ENCODE results near the gene ADGRL3. TPM values are rescaled to one million over a fixed set of nuclear protein-coding genes. Genes with fewer than 3 reads are reported as not detected.
"Not testable (repeated sequence)": the region's sequence is repeated elsewhere in the genome, so short reads cannot be mapped to it uniquely, and the experiment has no call there.

ADGRL3 gene
- total and polyA plus RNA-seq, 2 donors (not counting 1 experiment from before 2014, with no cell fraction given), result not detected

DNA sequence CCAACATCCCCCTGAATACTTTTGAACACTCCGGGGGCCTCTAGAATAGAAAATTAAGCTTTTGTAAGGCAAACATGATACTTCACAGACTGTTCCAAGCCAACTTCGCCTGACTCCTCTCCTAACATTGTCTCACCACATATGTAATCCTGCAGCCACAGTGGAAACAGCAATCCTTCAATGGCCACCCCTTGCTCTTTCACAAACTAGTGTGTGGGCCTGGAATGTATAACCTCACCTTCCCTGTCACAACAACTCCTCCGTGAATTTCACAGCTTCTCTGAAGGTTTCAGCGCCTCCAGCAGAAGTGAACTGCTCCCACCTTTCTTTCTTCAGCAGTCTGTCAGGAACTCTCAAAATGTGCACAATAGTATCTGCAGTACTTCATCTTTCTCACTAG, 185.1 kb downstream of the ADGRL3 start:
- POLR2A ChIA-PET, result no interaction called here
- peaks cover 2% of the 10 kb centered on the region for H3K9me3 Mint-ChIP-seq (ENCODE audit: insufficient read depth)
- no peak overlapping the region for H3K27ac ChIP-seq (ENCODE audit: low read length in 2 of 2)
- no peak overlapping the region for H3K4me3 ChIP-seq (ENCODE audit: control extremely low read depth in 1 of 5, extremely low read depth in 1 of 5, insufficient read depth in 1 of 5, low read depth in 2 of 5, low read length in 4 of 5)
- H3K36me3 ChIP-seq (replicated peaks in 1 of 2; ENCODE audit: control extremely low read depth in 1 of 2, control insufficient read depth in 1 of 2, extremely low read depth in 1 of 2, insufficient read depth in 2 of 2, low read length in 1 of 2), result no peaks in the 10 kb centered on the region
- no peak overlapping the region for H3K9ac ChIP-seq (ENCODE audit: low read length)
- no peak overlapping the region for H3K4me3 Mint-ChIP-seq
- ATAC-seq (ENCODE audit: low read depth), result no peak
- no peaks in the 10 kb centered on the region for H3K27me3 ChIP-seq (replicated peaks in 1 of 4; ENCODE audit: control extremely low read depth in 1 of 4, control insufficient read depth in 3 of 4, insufficient read depth in 4 of 4, low read length in 3 of 4)
- no peak overlapping the region for H2AFZ ChIP-seq (ENCODE audit: insufficient read depth, low read depth, low read length, poor library complexity, severe bottlenecking)
- H3K9me3 ChIP-seq (ENCODE audit: control extremely low read depth in 1 of 3, control insufficient read depth in 2 of 3, insufficient read depth in 1 of 3, low read length in 2 of 3), result no peaks in the 10 kb centered on the region
- intact Hi-C loops (cut with micrococcal nuclease), result no loop called here
- CTCF ChIA-PET, result no interaction called here
- no peaks in the 10 kb centered on the region for H3K4me1 Mint-ChIP-seq
- no peaks in the 10 kb centered on the region for H3K27me3 Mint-ChIP-seq
- no peaks in the 10 kb centered on the region for H3K79me2 ChIP-seq (ENCODE audit: control insufficient read depth, insufficient read depth, low read length)
- no peaks in the 10 kb centered on the region for H4K20me1 ChIP-seq (ENCODE audit: control insufficient read depth, insufficient read depth, low read length, poor library complexity, severe bottlenecking)
- no peak overlapping the region for H3K27ac Mint-ChIP-seq
- H3K4me2 ChIP-seq (replicated peaks; ENCODE audit: low read depth, low read length, poor library complexity, severe bottlenecking), result no peak overlapping the region
- H3K4me1 ChIP-seq (ENCODE audit: control insufficient read depth in 2 of 2, insufficient read depth in 2 of 2, low read length in 2 of 2), result no peaks in the 10 kb centered on the region
- 92% methylated on average over 3 of the region's 4 CpGs for WGBS (ENCODE audit: insufficient coverage)
- no peak for DNase-seq
- TF ChIP-seq EZH2 (IDR thresholded peaks at IDR 0.05; ENCODE audit: borderline replicate concordance, insufficient read depth, low read depth, low read length, poor library complexity, severe bottlenecking), result no peak
- TF ChIP-seq, protein P1, sequence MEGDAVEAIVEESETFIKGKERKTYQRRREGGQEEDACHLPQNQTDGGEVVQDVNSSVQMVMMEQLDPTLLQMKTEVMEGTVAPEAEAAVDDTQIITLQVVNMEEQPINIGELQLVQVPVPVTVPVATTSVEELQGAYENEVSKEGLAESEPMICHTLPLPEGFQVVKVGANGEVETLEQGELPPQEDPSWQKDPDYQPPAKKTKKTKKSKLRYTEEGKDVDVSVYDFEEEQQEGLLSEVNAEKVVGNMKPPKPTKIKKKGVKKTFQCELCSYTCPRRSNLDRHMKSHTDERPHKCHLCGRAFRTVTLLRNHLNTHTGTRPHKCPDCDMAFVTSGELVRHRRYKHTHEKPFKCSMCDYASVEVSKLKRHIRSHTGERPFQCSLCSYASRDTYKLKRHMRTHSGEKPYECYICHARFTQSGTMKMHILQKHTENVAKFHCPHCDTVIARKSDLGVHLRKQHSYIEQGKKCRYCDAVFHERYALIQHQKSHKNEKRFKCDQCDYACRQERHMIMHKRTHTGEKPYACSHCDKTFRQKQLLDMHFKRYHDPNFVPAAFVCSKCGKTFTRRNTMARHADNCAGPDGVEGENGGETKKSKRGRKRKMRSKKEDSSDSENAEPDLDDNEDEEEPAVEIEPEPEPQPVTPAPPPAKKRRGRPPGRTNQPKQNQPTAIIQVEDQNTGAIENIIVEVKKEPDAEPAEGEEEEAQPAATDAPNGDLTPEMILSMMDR (IDR thresholded peaks at IDR 0.05), result no peak

- H3K36me3 ChIP-seq (replicated peaks in 1 of 2; ENCODE audit: control extremely low read depth in 1 of 2, control insufficient read depth in 1 of 2, extremely low read depth in 1 of 2, insufficient read depth in 2 of 2, low read length in 1 of 2); DNase-seq; POLR2A ChIA-PET; H3K27me3 ChIP-seq (replicated peaks in 1 of 4; ENCODE audit: control extremely low read depth in 1 of 4, control insufficient read depth in 3 of 4, insufficient read depth in 4 of 4, low read length in 3 of 4); H3K4me2 ChIP-seq (replicated peaks; ENCODE audit: low read depth, low read length, poor library complexity, severe bottlenecking); H3K4me3 Mint-ChIP-seq; CTCF ChIA-PET; H3K27ac ChIP-seq (ENCODE audit: low read length in 2 of 2); H4K20me1 ChIP-seq (ENCODE audit: control insufficient read depth, insufficient read depth, low read length, poor library complexity, severe bottlenecking); H2AFZ ChIP-seq (ENCODE audit: insufficient read depth, low read depth, low read length, poor library complexity, severe bottlenecking); H3K9ac ChIP-seq (ENCODE audit: low read length); H3K27ac Mint-ChIP-seq; H3K9me3 ChIP-seq (ENCODE audit: control extremely low read depth in 1 of 3, control insufficient read depth in 2 of 3, insufficient read depth in 1 of 3, low read length in 2 of 3); H3K4me1 Mint-ChIP-seq; intact Hi-C loops (cut with micrococcal nuclease); ATAC-seq (ENCODE audit: low read depth); H3K79me2 ChIP-seq (ENCODE audit: control insufficient read depth, insufficient read depth, low read length); H3K4me1 ChIP-seq (ENCODE audit: control insufficient read depth in 2 of 2, insufficient read depth in 2 of 2, low read length in 2 of 2); H3K4me3 ChIP-seq (ENCODE audit: control extremely low read depth in 1 of 5, extremely low read depth in 1 of 5, insufficient read depth in 1 of 5, low read depth in 2 of 5, low read length in 4 of 5); H3K27me3 Mint-ChIP-seq; H3K9me3 Mint-ChIP-seq (ENCODE audit: insufficient read depth): not testable (repeated sequence)
- 100% methylated on average over 1 of the region's 7 CpGs for WGBS (ENCODE audit: insufficient coverage)
These were observed 187.2 kb downstream of the ADGRL3 start for GRCh38 chr4:61387372-61387771.

Data from B cell (primary cell).